HG03159 (cell line): ENCODE measurements around the gene SLCO3A1.

ENCODE experiments used
- ATAC-seq: cut with Tn5 transposase; IDR thresholded peaks from one replicate; pipeline ENCODE4 v1.9.1; 2021; ENCODE audit warnings: mild to moderate bottlenecking, moderate library complexity; ENCODE audit not compliant: unreplicated experiment

The SLCO3A1 gene

GRCh38 chr15:92092289-92093105 lies 239.0 kb downstream of the SLCO3A1 start:
- ATAC-seq, result no peak

GRCh38 chr15:92095693-92096092 lies 242.2 kb downstream of the SLCO3A1 start:
- ATAC-seq, result peak; percentile 75

DNA sequence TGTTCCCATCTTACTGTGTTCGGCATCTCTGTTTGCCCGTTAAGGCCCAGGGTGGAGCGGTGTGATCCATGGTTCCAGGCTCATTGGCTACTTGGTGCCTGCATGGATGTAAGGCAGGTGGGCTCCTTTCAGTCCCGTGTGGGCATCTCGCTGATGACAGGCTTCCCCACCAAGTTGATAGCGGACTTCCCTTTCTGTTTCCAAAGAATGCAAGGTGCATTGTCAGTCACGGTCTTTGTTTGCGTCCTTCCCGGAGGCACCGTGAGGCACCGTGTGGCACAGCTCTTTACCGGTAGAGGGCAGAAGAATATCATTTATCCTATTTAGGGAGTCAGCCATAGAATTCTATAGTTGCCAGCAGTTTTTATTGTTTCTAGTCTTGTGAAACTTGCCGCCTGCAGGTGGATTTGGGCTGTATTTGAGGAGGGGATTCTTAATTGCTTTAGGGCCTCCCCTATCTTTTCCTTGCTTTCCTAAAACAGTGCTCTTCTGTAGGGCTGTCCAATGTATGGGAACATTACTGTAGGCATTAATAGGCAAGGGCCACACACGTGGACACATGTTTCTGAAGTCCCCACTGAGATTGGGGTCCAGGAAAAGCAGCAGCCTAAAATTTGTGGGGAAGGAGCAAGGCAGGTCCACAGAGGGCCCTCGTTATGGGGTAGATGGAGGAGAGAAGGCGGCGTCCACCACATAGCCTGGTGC lies 244.1 kb downstream of the SLCO3A1 start:
- peak; percentile 60 for ATAC-seq

- no peak for ATAC-seq
Observed at GRCh38 chr15:92098869-92099268, 245.4 kb downstream of the SLCO3A1 start.

DNA sequence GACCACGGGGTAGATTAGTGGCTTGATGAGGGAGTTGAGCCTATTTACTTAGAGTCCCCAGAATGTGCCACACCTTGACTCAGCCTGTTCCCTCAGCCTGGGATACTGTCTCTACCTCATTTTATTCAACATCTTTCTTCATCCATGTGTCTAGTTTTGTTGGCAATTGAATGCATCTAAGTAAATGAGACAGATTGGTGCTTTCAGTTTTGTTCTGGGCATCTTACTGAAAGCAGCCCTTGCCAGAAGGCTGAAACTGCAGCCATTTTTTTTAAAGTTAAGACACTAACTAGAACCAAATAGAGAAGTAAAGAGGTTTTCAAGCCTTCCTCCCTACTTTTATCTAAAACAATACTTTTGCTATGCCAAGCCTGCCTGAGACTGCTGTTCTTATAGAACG lies 246.8 kb downstream of the SLCO3A1 start:
- ATAC-seq, result no peak

- no peak for ATAC-seq
Observed at GRCh38 chr15:92100751-92101150, 247.2 kb downstream of the SLCO3A1 start.

- ATAC-seq, result peak; percentile 52
Observed at GRCh38 chr15:92101708-92102394, 248.3 kb downstream of the SLCO3A1 start.

GRCh38 chr15:92102395-92102755 lies 248.9 kb downstream of the SLCO3A1 start:
- peak; percentile 19 for ATAC-seq

GRCh38 chr15:92104072-92104471 lies 250.6 kb downstream of the SLCO3A1 start:
- ATAC-seq, result no peak

DNA sequence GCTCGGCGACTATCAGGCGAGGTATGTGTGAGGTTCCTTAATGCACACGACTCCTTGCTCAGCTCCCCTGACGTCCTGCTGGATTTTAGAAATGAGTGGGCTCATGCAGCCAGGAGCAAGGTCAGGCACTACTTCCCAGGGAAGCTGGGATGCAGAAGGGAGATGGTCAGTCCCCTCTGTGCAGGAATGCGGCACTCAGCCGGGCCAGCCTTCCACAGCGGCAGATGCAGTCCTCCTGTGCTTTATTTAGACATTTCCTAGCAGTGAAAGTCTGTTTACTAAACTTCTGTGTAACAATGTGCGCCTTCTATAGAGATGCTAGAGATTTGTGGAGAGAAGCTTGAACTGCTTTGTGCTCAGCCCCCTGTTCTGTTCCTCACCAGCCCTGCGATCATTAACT lies 252.1 kb downstream of the SLCO3A1 start:
- no peak for ATAC-seq

- no peak for ATAC-seq
Observed at GRCh38 chr15:92107510-92107909, 254.0 kb downstream of the SLCO3A1 start.

DNA sequence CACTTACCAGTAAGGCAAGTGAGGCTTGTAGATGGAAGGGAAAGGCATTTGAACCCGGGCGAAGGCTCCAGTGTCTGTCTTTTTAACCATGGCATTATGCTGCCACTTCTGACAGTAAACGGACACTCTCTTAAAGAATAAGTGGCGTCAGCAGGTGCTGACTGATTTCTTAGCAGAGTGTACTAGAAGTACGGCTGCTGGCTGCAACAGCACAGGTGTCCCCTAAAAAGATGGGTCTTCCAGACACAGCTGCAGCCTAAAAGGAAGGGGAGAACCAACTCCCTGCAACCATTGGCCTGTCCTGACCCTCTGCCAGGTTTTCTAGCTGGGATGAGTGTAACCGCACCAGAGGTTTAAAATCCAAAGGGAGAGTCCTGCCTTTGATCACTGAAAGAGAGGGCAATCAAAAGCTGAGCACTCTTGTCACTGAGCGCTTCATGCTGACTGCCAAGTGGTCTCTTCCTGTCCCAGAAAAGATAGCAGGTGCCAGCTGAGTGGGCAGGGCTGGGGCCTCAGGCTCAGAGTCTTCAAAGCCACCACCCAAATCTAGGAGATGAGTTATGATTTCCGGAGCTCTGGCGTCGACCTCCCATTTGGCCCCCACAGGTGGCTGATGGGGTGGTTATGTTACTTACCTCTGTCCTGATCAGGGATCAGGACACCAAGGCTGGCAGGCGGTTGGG lies 255.8 kb downstream of the SLCO3A1 start:
- no peak for ATAC-seq

GRCh38 chr15:92111291-92111690 lies 257.8 kb downstream of the SLCO3A1 start:
- ATAC-seq, result no peak

GRCh38 chr15:92111751-92112150 lies 258.2 kb downstream of the SLCO3A1 start:
- no peak for ATAC-seq

- no peak for ATAC-seq
Observed at GRCh38 chr15:92112180-92112579, 258.7 kb downstream of the SLCO3A1 start.

GRCh38 chr15:92112711-92113110 lies 259.2 kb downstream of the SLCO3A1 start:
- no peak for ATAC-seq

GRCh38 chr15:92113832-92114231 lies 260.3 kb downstream of the SLCO3A1 start:
- ATAC-seq, result no peak

DNA sequence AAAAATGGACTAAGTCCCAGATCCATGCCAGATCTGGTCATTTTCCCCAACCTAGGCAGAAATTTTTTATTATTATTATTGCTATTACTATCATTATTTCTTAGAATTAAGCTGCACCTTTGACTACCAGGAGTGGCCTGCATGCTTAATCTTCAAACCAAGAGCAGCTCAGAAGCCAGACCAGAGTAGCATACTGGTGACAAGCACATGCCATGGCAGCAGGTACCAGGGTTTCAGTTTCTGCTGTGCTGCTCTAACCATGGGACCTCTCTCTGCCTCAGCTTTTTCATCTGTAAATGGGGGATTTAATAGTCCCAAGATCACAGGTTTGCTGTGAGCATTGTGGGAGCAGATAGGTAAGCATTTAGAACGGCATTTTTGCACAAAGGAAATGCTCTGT lies 262.3 kb downstream of the SLCO3A1 start:
- no peak for ATAC-seq

DNA sequence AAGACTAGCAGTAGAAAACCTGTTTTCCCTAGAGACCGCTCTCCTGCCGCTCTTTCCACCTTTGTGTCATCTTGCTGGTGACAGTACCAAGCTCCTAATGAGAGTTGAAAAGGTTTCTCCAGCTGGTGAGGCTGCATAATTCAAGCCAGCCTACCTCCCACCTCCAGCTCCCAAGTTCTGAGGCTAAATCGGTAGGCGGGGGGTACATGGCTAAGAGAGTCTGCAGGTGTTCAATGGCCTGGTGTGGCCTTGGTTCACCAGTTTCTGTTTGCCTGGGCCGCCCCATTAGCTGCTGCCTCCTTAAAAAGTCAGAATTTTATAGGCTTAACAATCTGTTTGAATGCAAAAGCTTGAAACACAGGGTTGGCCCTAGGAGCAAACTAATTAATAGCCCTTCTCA lies 262.8 kb downstream of the SLCO3A1 start:
- ATAC-seq, result no peak

GRCh38 chr15:92117261-92117731 lies 263.8 kb downstream of the SLCO3A1 start:
- ATAC-seq, result no peak
